Head of caudate nucleus (tissue), 42 donors: ENCODE data around the gene FAM83G.
"Not testable (repeated sequence)": the region's sequence is repeated elsewhere in the genome, so short reads cannot be mapped to it uniquely, and the experiment has no call there.

Experiments used
- DNase-seq, 42 donors: peaks; one replicate each; pipeline versions ENCODE4 v3.0.0 to v3.0.0-alpha.2; 2020 to 2021; ENCODE audit warnings: mixed read lengths in 7 of 42
- intact Hi-C: fragments of 100-400 bp; cut with DNase I; formaldehyde crosslinking; loops from one replicate; pipeline ENCODE4 v1.15.0; 2022

FAM83G gene, protein sequence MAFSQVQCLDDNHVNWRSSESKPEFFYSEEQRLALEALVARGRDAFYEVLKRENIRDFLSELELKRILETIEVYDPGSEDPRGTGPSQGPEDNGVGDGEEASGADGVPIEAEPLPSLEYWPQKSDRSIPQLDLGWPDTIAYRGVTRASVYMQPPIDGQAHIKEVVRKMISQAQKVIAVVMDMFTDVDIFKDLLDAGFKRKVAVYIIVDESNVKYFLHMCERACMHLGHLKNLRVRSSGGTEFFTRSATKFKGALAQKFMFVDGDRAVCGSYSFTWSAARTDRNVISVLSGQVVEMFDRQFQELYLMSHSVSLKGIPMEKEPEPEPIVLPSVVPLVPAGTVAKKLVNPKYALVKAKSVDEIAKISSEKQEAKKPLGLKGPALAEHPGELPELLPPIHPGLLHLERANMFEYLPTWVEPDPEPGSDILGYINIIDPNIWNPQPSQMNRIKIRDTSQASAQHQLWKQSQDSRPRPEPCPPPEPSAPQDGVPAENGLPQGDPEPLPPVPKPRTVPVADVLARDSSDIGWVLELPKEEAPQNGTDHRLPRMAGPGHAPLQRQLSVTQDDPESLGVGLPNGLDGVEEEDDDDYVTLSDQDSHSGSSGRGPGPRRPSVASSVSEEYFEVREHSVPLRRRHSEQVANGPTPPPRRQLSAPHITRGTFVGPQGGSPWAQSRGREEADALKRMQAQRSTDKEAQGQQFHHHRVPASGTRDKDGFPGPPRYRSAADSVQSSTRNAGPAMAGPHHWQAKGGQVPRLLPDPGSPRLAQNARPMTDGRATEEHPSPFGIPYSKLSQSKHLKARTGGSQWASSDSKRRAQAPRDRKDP

GRCh38 chr17:19004421-19005136, at the start of gene FAM83G:
Gene FAM83G, minus strand, starts transcription at chr17:19004764. Its CDS starts 723 bp downstream, at chr17:19004041.
- DNase-seq, result peak; percentile 5 to 85 (median 64)

GRCh38 chr17:19048826-19049225, 44.3 kb upstream of the FAM83G start:
- intact Hi-C loops, DNase-seq: not testable (repeated sequence)

More at GRCh38 chr17:19004421-19005136, at the start of gene FAM83G:
- intact Hi-C loops, result no loop called here

DNA sequence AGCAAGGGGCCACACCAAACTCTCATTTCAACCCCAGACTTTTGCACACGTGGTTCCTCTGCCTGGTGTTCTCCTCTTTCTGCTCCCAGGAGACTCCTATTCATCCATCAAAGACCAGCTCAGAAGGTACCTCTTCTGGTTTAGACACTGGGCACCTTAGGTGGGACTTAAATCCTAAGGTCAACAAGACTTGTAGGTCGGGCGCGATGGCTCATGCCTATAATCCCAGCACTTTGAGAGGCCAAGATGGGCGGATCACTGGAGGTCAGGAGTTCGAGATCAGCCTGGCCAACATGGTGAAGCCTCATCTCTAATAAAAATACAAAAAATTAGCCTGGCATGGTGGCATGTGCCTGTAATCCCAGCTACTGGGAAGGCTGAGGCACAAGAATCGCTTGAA, 42.9 kb upstream of the FAM83G start:
- peak in 1 of 42 donors; percentile 22 for DNase-seq
- intact Hi-C loops, result not testable (repeated sequence)

GRCh38 chr17:19046782-19047375, 42.3 kb upstream of the FAM83G start, which contains the start of gene GRAP:
Gene GRAP, minus strand, starts transcription at chr17:19046957. Its CDS starts 31 bp downstream, at chr17:19046926.
- intact Hi-C loops, DNase-seq: not testable (repeated sequence)

DNA sequence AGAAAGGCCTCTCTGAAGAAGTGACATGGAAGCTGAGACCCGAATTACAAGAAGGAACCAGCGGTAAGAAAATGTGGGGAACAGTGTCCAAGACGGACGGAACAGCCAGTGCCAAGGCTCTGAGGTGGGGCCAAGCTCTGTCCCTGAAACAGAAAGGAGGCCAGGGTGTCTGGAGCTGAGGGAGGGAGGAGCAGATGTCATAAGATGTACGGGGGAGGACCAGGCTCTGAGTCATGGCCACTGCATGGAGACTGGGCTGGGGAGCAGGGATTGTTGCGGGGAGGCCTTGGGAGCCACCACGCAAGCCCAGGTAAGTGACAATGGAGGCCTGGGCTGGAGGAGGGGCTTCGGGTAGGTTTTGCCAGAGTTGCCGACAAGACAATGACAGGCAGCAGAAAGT, 40.1 kb upstream of the FAM83G start:
- intact Hi-C loops, DNase-seq: not testable (repeated sequence)

DNA sequence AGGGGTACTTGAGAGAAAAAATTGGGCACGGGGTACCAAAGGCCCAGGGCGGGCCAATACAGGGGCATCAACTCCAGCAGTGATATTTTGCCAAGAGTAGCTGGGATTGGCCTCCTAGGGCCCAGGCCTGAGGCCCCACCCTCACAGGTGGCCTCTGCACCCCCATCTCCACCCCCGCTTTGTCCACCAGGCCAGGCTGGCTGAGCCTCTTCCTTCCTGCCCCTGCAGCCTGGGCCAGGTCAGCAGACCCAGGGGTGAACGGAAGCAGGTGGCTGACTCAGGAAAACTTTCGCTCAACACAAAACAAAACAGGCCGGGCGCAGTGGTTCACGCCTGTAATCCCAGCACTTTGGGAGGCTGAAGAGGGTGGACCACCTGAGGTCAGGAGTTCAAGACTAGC, 38.5 kb upstream of the FAM83G start:
- intact Hi-C loops, DNase-seq: not testable (repeated sequence)

GRCh38 chr17:19042369-19042768, 37.8 kb upstream of the FAM83G start:
- intact Hi-C loops, result not testable (repeated sequence)

GRCh38 chr17:19041871-19042270, 37.3 kb upstream of the FAM83G start:
- DNase-seq, intact Hi-C loops: not testable (repeated sequence)

More at GRCh38 chr17:19042369-19042768, 37.8 kb upstream of the FAM83G start:
- DNase-seq, result not testable (repeated sequence)

- DNase-seq, intact Hi-C loops: not testable (repeated sequence)
Observed at GRCh38 chr17:19040350-19040749, 35.8 kb upstream of the FAM83G start.

DNA sequence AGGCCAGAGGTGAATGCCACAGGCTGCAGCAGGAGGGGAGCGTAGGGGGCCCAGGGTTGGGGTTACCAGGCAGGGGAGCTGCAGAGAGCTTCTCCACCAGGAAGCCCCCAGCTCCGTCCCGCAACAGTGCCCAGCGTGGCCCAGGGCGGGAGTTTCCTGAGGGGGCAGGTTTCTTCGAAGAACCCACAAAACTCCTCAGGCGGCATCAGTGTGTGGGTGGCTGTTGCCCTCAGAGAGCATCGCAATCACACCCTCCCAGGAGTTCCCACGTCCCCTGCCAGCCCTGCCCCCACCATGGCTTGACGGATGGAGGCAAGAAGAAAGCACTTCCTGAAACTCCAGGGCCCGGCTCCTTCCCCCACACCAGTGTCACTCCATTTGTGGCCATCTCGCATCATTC, 34.2 kb upstream of the FAM83G start:
- intact Hi-C loops, DNase-seq: not testable (repeated sequence)

DNA sequence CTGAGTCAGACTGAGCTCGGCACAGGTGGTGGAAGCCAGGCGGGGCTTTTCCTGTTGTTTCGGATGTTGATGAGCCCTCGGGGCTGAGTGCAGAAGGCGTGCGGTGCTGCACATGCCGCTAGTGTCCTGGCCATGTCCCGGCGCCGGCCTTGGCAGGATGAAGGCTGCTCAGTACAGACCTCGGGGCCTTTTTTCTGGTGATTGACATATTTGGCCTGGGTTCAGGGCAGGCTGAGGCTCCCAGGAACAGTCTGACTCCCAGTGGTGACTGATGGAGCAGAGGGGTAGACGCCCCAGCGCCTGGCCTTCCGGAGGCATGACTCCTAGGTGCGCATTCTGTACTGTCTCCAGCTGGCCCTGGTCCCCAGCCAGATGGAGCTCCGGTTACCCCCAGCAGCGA, 33.4 kb upstream of the FAM83G start:
- intact Hi-C loops, DNase-seq: not testable (repeated sequence)

- DNase-seq, intact Hi-C loops: not testable (repeated sequence)
Observed at GRCh38 chr17:19037547-19037946, 33.0 kb upstream of the FAM83G start.

GRCh38 chr17:19036186-19036585, 31.6 kb upstream of the FAM83G start:
- DNase-seq, intact Hi-C loops: not testable (repeated sequence)

- DNase-seq, intact Hi-C loops: not testable (repeated sequence)
Observed at GRCh38 chr17:19032377-19032988, 27.9 kb upstream of the FAM83G start.

- DNase-seq, result peak; percentile 38 to 88 (median 75)
- intact Hi-C loops, result not testable (repeated sequence)
Observed at GRCh38 chr17:19031729-19032128, 27.2 kb upstream of the FAM83G start.

GRCh38 chr17:19030771-19031449, 26.3 kb upstream of the FAM83G start:
- intact Hi-C loops, DNase-seq: not testable (repeated sequence)

GRCh38 chr17:19029740-19030139, 25.2 kb upstream of the FAM83G start:
- DNase-seq, intact Hi-C loops: not testable (repeated sequence)

DNA sequence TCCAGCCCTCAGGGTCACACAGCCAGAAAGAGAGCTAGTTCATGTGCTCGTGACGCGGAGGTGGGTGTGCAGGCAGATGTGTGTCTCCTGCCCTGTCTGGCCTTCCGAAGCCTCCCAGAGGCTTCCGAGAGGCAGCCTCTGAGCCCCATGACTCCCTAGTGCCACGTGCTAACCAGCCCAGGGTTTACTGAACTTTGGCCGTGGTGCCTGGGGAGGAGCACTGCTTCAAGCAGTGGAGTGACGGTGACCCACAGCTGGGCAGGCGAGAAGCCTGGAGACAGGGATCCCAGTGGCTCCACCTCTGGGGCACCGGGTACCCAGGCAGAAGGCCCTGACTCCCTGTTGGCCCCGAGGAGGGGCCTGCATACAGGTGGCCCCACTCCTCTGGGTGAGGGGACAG, 24.1 kb upstream of the FAM83G start:
- intact Hi-C loops, DNase-seq: not testable (repeated sequence)
